Stimulated activated CD4-positive, alpha-beta T cell treated with anti-CD3 and anti-CD28 coated beads, Interleukin-1b, Interleukin-23, amount 100 ng/mL, for 48 hours (primary cell): Measurements from ENCODE around the gene SLC15A2.
"Not testable (repeated sequence)": the region's sequence is repeated elsewhere in the genome, so short reads cannot be mapped to it uniquely, and the experiment has no call there.

ENCODE experiments used
- DNase-seq: peaks from one replicate; pipeline ENCODE4 v3.0.0-alpha.2; 2020

Gene SLC15A2

DNA sequence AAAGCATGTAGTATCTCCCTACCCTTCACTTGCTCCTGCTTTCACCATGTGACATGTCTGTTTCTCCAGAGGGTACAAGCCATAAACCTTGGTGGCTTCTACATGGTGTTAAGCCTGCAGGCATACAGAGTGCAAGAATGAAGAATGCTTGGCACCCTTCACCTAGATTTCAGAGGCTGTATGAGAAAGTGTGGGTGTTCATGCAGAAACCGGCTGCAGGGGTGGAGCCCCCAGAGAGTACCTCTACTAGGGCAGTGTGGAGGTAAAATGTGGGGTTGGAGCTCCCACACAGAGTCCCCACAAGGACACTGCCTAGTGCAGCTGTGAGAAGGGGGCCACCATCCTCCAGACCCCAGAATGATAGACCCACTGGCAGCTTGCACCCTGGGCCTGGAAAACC is 32.2 kb downstream of the SLC15A2 start:
- no peak for DNase-seq

DNA sequence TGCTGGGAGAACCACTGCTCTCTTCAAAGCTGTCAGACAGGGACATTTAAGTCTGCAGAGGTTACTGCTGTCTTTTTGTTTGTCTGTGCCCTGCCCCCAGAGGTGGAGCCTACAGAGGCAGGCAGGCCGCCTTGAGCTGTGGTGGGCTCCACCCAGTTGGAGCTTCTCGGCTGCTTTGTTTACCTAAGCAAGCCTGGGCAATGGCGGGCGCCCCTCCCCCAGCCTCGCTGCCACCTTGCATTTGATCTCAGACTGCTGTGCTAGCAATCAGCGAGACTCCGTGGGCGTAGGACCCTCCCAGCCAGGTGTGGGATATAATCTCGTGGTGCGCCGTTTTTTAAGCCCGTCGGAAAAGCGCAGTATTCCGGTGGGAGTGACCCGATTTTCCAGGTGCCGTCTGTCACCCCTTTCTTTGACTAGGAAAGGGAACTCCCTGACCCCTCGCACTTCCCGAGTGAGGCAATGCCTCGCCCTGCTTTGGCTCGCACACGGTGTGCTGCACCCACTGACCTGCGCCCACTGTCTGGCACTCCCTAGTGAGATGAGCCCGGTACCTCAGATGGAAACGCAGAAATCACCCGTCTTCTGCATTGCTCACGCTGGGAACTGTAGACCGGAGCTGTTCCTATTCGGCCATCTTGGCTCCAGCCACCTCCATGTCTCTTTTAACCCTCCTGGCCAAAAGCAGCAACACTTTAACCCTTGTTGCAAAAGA is 44.1 kb downstream of the SLC15A2 start:
- not testable (repeated sequence) for DNase-seq

DNA sequence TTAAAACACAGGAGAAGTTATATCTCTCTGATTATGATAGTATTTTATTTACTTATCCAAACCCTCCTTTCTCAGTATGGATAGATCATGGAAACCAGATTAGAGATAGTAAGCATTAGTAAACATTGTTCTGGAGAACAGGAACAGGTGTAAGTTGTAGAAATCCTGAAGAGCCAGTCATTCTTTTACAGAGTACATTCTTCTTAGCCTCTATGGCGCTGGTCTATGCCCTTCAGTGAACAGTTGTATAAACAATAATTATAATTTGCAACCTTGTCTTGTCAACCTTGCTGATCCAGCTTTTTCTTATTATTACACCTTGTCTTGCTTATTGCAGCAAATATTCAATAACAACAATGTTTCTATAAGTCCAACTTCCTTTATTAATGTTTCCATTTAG is 47.4 kb downstream of the SLC15A2 start:
- DNase-seq: no peak

DNA sequence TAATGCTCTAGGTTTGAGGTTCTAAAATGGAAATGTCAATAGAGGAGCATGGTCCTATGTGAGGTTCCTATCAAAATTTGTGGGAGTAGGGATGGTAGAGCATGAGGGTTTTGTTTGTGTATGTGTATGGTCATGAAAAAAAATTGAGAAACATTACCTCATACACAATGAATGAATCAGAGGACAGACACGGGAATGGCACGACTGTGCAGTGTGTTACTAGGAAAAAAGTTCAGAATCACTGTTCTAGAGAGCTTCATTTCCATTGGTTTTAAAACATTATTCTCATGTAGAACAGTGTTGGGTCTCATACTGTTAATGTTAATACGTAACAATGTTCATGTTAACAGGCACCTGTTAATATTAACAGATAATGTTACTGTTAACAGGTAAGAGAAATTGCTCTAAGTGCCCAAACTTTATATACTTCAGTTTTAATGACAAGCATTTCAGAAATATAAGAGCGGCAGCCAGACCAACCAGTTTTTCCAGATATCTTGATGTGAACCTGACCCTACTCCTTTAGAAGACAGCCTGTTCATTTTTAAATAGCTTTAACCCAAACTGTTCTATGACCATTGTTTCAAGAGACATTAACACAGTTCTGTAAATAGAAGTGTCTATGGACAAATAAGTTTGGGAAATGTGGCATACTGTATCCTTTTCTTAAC is 48.0 kb downstream of the SLC15A2 start:
- DNase-seq: no peak

DNA sequence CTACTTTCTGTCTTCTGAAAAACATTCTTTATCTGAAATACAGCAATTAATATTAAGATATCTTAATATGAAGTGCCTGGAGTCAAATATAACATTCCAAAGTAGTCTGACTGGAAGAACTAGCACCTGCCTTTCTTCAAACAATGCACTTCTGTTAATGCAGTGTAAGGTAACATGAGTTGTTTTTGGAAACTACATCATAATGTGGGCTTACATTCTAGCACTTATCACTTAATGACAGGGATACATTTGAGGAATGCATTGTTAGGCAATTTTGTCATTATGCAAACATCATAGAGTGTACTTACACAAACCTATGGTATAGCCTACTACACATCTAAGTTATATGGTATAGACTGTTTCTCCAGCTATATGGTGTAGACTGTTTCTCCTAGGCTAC is 49.2 kb downstream of the SLC15A2 start:
- no peak for DNase-seq

DNA sequence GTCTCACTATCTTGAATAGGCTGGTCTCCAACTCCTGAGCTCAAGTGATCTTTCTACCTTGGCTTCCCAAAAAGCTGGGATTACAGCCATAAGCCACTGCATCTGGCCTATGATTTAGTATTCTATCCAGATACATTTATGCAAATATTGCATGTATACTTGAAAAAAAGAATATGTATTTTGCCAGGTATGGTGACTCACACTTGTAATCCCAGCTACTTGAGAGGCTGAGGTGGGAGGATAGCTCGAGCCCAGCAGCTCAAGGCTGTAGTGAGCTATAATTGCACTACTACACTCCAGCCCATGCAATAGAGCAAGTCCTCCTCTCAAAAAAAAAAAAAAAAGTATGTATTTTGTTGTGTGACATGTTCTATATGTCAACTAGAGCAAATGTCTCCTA is 54.4 kb downstream of the SLC15A2 start:
- no peak for DNase-seq

DNA sequence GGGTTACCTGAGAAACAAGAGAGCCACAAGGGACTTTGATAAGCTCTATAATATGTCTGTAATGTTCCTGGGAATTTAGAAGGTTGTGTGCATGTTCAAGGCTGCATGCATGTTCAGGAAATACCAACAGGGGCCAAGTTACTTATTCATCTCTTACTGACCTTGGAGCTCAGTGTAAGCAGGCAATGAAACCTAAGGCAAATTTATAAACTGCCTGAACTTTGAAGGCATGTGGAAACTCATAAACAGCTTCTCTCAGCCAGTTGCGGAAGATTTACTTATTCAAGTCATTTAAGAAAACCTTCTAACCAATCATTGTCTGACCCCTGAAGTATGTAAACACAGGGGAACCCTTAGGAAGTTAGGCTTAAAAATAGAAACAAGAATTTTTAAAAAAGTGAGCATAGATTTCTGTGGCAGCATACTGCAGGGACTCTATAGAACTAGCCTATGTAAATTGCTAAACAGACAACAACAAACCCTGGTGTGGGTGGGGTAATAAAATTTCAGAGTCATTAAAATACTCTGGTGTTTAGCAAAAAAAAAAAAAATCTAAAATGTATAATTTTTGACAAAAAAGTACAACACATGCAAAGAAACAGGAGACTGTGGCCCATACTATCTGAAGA is 57.2 kb downstream of the SLC15A2 start:
- no peak for DNase-seq

DNA sequence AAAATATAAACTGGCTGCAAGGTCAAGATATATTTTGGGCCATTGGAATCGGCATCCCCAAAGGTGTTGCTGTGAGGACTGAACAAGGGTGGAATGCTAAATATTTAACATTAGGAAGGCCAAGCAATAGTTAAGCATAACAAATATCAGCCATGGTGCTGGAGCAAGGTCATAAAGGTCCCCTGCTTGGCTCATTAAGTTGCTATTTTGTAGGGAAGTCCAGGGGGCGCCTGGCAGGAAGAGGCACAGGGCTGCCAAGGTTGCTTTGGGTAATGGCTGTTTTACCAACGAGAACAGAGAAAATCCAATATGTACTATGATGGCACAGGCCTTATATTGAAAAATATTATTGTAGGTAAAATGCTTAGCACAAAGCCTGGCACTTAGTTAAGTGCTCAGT is 62.2 kb downstream of the SLC15A2 start:
- DNase-seq: no peak

DNA sequence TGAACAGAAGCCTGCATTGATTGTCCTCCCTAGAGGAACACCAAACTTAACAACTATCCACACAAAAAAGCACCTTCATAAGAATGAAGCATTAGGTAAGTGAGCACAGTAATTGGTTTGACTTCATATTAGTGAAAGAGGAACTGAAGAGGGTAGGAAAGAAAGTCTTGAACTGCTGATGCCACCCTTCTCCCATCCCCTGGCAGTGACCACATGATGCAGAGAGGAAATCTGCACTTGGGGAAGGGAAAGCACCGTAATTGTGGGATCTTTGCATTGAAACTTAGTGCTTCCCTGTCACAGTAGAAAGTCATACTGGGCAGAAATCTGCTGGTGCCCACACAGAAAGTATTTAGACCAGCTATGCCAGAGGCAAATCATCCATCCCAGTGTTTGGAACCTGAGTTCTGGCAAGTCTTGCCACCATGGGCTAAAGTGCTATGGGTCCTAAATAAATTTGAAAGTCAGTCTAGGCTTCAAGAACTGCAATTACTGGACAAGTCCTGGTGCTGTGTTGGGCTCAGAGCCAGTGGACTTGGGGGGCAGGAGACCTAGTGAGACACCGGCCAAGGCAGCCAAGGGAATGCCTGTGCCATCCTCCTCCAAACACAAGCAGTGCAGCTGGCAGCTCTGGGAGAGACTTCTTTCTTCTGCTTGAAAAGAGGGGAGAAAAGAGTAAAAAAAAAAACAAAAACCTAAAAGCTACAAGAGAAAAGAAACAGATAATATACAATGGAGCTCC is 63.6 kb downstream of the SLC15A2 start:
- no peak for DNase-seq

DNA sequence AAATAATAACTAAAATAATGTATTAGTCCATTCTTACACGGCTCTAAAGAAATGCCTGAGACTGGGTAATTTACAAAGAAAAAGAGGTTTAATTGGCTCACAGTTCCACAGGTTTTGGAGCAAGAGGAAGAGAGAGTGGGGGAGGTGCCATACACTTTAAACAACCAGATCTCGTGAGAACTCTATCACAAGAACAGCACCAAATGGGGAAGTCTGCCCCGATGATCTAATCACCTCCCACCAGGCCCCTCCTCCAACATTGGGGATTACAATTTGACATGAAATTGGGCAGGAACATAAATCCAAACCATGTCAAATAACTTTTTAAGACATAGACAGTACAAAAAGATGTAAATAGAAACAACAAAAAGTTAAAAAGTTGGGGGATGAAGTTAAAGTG is 64.6 kb downstream of the SLC15A2 start:
- DNase-seq: no peak

DNA sequence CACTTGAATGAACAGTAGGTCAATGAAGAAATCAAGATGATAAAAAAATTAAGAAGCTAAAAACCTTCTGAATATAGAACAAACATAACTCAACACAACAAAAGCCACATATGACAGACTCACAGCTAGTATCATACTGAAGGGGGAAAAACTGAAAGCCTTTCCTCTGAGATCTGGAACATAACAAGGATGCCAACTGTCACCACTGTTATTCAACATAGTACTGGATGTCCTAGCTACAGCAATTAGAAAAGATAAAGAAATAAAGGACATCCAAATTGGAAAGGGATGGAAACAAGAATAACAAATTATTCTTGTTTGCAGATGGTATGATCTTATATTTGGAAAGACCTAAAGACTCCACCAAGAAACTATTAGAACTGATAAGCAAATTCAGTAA is 67.1 kb downstream of the SLC15A2 start:
- DNase-seq: no peak

DNA sequence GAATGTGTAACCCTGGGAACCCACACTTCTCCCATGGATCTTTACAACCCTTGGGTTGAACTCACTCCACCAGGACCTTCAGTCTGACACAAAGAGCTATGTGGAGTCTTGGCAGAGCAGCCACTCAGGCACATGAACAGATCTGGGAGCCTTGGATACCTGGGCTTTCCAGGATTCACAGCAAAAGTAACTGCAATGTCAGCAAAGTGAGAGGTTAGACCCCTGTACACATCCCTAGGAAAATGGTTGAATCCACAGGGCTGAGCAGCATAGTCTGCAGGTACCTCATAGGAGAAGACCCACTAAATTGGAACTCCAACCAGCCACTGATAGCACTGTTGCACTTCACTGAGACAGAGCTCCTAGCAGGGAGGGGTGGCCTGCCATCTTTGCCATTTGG is 68.2 kb downstream of the SLC15A2 start:
- no peak for DNase-seq

DNA sequence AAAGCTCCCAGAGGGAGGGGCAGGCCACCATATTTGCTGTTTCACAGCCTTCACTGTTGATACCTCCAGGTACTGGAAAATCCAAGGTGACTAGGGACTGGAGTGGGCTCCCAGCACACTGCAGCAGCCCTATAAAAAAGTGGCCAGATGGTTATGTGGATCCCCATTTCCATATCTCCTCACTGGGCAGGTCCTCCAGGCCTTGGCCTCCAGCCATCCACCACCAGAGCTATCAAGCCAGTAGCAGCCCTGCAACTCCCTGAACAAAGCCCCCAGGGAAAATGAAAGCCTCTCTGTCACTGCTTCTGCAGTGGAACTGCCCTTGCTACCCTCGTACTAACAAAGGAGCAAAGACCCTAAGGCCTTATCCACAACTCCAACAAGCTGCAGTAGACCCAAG is 69.4 kb downstream of the SLC15A2 start:
- no peak for DNase-seq

DNA sequence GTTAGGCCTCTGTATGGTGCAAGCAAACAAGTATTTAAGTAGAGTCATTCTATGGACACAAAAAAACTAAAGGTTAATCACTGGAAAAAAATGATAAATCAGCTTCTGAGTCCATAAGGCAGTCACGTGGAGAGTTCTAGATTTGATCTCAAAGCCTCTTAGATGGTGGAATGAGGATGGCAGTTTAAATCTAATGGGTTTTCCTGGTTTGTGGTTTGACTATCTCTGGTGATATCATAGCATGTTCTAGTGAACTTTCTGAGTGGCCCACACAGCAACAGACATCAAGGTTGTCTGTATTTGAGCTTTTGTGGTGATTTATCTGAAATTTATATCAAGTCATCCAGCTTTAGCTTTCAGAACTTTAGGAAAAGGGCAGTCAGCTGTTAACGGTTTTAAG is 75.4 kb downstream of the SLC15A2 start:
- no peak for DNase-seq

DNA sequence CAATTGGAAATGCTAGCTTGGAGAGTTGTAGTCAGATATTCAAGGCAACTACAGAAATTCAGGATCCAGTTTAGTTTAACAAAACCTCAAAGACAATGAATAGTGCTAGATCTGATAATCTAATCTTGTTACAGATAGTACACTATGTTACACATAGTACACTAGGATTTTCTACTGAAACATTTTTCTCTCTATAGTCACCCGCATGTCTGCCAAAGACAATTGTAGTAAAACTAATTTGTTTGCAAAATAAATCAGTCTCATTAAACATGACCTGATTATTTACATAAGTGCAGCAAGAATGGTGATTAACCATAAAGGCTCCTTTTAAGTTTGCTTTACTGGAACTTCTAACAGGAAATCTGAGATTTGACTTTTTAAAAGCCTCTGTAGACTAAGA is 75.8 kb downstream of the SLC15A2 start:
- DNase-seq: no peak

DNA sequence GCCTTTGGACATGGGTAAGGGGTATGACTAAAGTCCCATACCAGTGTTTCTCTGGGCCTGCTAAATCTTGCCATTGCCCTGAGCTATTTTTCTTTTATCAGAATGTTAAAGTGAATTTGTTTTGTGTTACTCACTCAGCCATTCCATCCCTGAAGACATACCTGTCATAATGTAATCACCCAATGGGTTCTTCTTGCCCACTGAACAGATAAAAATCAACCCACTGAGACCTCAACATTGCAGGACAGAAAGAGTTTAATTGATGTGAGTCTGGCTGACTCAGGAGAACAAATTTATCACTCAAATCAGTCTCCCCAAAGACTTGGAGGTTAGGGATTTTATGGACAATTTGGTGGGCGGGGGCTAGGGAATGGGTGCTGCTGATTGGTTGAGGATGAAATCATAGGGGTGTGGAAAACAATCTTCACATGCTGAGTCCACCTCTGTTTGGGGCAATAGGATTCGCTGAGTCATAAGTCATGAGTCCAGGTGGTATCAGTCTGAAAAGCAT is 80.5 kb downstream of the SLC15A2 start:
- DNase-seq: no peak

DNA sequence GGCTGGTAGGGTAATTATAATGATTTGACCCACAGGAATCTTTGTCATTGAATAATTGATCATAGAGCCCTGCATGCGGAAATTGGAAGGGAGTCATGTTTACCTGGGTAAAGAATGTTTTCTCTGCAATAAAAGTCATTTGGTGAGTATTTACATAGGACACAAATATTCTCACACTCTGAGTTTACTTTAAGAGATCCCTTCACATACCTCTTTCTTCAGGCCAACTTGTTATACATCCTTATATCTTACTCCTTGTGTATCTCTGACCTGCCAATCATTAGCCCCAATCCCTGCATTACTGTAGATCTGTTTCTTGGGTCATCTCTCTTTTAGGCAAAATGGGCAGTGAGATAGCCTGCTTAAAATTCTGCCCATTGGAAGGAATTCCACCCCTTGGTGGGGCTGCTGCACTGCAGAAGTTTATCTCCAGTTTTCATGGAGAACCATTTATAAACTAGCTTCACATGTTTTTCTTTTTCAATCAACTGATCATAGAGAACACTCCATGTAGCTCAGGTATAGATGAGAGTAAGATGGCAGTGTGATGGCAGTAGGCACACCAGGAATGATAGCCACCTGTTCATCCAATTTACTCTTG is 81.6 kb downstream of the SLC15A2 start:
- DNase-seq: no peak

DNA sequence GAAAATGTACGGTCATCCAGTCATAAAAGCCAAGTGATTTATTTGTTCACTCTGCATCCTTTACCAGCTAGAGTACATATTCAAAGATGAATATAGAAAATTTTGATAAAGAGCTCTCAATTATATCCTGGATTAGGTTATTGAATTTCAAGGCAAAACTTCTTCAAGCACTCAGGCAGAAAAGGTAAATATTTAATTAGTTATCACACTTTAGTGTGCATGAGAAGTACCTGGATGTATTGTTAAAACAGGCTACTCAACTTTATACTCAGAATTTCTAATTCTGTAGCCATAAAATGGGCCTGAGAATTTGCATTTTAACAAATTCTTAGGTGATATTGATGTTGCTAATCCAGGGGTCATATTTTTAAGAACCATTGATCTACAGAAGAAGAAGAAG is 82.5 kb downstream of the SLC15A2 start:
- no peak for DNase-seq

DNA sequence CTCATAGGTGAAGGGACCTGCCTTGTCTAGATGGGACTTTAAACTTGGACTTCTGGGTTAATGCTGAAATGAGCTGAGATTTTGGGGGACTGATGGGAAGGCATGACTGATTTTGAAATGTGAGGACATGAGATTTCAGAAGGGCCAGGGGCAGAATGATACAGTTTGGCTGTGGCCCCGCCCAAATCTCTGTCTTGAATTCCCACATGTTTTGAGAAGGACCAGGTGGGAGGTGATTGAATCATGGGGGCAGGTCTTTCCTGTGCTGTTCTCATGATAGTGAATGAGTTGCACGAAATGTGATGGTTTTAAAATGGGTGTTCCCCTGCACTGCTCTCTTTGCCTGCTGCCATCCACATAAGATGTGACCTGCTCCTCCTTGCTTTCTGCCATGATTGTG is 85.0 kb downstream of the SLC15A2 start:
- no peak for DNase-seq

DNA sequence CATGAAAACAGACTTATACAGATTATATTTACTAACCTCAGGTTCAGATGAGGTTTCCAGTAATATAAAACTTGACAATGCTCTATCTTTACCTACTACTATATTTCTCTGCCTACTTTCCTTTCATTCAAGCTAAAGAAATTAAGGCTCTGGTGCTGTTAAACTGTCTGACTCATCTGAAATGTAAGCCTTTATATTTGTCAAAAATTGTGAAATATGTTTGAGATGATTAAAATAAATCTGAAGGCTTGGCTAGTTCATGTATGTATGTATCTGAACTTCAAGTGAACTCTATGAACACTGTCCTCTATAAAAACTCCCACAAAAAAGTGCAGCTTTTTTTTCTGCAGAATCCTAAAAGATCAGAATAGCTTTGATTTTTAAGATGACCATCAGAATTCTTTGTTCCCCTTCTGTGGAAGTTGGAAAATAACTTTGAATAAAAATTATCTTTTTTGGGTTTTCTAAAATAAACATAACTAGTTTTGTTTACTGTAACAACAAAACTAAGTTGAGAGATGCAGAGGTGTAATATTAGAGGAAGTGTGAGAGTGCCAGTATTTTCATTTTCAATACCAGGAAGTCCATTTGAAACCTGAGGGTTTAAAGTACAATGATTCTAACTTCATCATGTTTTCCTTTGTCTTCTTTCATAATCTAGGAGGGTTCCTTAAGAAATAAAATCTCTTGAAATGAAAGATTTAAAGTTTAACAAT is 85.7 kb downstream of the SLC15A2 start:
- DNase-seq: no peak

DNA sequence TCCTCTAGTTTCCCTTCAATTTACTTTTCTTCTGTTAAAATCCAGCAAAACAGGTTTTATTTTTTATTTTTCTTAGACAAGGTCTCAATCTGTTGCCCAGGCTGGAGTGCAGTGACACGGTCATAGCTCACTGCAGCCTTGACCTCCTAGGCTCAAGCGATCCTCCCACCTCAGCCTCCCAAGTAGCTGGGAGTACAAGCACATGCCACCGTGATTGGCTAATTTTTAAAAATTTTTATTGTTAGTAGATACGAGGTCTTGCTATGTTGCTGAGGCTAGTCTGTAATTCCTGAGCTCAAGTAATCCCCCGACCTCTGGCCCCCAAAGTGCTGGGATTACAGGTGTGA is 86.2 kb downstream of the SLC15A2 start:
- no peak for DNase-seq

DNA sequence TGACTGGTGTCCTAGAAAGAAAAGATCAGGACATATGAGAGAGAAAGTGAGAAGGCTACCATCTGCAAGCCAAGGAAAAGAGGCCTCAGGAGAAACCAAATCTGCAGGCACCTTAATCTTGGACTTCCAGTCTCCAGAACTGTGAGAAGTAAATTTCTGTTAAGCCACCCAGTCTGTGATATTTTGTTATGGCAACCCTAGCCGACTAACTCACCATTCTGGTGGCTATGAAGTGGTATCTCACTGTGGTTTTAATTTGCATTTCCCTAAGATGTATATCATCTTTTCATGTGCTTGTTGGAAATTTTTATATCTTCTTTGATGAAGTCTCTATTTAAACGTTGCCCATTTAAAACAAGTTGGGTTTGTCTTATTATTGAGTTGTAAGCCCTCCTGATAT is 87.3 kb downstream of the SLC15A2 start:
- no peak for DNase-seq

DNA sequence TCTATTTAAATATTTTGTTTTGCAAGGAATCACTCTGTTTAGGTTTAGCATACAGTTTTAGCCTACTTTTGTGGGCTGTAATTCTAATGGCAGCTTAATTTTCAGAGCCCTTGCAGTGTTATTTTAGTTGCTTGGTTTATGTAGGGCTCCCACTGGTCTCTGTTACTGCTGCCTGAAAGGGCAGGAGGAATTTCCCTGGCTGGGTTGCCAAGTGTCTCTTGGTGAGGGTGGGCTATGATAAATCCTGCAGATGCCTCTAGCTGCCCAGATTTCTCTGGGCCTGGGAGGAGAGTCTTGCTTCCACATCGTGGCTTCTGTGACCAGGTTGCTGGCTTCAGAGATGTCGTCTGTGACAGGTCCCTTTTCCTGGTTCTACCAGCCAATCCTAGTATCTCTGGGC is 91.6 kb downstream of the SLC15A2 start:
- DNase-seq: no peak
